GM23338 (cell line): Measurements from ENCODE around the gene ANKFY1. TPM values are rescaled to one million over a fixed set of nuclear protein-coding genes. Genes with fewer than 3 reads are reported as not detected.

Experiments
- CREB1 ChIP-seq: fragments of 250-450 bp; sonication (Bioruptor Pico); IDR thresholded peaks from 2 replicates; pipeline ENCODE4 v1.5.0; 2020; ENCODE audit warnings: low read depth, mild to moderate bottlenecking, moderate library complexity
- CTCF ChIP-seq, 2 experiments: fragments of 200-600 bp in 1 of 2; sonication (generic) in 1 of 2; conservative IDR thresholded peaks; 2 replicates each; pipeline versions ENCODE4 v1.5.1 to v1.6.1; 2016 to 2017; ENCODE audit warnings: antibody characterized with exemption in 2 of 2, low read depth in 2 of 2, mild to moderate bottlenecking in 2 of 2, moderate library complexity in 1 of 2
- ETS1 ChIP-seq: IDR thresholded peaks from 2 replicates; pipeline ENCODE4 v1.6.1; 2016; ENCODE audit warnings: antibody characterized with exemption
- EZH2 ChIP-seq: fragments of 200-600 bp; sonication (generic); IDR thresholded peaks from one replicate; pipeline ENCODE4 v1.8.0; 2017; ENCODE audit warnings: antibody characterized with exemption, mild to moderate bottlenecking, low read depth; ENCODE audit not compliant: unreplicated experiment
- EZH2phosphoT487 ChIP-seq: fragments of 200-600 bp; sonication (generic); IDR thresholded peaks from one replicate; pipeline ENCODE4 v1.8.1; 2018; ENCODE audit warnings: antibody characterized with exemption; ENCODE audit not compliant: unreplicated experiment
- NANOG ChIP-seq: IDR thresholded peaks from 2 replicates; pipeline ENCODE4 v1.6.1; 2016; ENCODE audit warnings: antibody characterized with exemption, borderline replicate concordance
- polyA plus RNA-seq: library from polyadenylated mRNA; unstranded; fragments of >200 nt; fragmentation: Nextera tagmentation; extraction: Ambion mirVana; gene quantifications from 2 replicates; pipeline ENCODE4 v1.2.1, GENCODE V29; 2016
- total RNA-seq: library from RNA; depleted of rRNA; stranded (reverse); fragments of >200 nt; shearing (Covaris generic); gene quantifications from 2 replicates; pipeline ENCODE4 v1.2.3, GENCODE V29; 2014
- TF ChIP-seq, protein P1 (sequence below): fragments of 250-450 bp; sonication (Bioruptor Pico); IDR thresholded peaks from 2 replicates; pipeline ENCODE4 v1.5.0; 2020; ENCODE audit warnings: mild to moderate bottlenecking, moderate library complexity

The ANKFY1 gene
- total and polyA plus RNA-seq, 2 experiments from 2014 or later = 12.9 to 44.4 TPM

DNA sequence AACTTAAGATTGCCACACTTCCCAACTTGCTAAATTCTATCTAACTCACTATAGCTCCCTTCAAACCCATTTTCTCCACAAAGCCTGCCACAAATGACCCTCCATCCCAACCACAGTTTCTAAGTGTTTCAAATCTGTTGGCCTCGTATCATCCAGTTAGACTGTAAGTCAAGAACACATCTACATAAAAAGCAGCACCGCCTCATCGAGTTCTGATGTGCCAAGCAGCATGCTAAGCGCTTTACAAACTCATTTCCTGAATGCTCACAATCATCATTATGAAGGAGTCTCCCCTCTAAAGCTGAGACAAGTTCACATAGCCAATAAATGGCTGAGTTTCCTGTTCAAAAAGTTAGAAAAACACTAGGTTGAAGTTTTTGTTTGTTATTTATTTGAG, 9.2 kb upstream of the ANKFY1 start (continued):
- TF ChIP-seq, protein P1, sequence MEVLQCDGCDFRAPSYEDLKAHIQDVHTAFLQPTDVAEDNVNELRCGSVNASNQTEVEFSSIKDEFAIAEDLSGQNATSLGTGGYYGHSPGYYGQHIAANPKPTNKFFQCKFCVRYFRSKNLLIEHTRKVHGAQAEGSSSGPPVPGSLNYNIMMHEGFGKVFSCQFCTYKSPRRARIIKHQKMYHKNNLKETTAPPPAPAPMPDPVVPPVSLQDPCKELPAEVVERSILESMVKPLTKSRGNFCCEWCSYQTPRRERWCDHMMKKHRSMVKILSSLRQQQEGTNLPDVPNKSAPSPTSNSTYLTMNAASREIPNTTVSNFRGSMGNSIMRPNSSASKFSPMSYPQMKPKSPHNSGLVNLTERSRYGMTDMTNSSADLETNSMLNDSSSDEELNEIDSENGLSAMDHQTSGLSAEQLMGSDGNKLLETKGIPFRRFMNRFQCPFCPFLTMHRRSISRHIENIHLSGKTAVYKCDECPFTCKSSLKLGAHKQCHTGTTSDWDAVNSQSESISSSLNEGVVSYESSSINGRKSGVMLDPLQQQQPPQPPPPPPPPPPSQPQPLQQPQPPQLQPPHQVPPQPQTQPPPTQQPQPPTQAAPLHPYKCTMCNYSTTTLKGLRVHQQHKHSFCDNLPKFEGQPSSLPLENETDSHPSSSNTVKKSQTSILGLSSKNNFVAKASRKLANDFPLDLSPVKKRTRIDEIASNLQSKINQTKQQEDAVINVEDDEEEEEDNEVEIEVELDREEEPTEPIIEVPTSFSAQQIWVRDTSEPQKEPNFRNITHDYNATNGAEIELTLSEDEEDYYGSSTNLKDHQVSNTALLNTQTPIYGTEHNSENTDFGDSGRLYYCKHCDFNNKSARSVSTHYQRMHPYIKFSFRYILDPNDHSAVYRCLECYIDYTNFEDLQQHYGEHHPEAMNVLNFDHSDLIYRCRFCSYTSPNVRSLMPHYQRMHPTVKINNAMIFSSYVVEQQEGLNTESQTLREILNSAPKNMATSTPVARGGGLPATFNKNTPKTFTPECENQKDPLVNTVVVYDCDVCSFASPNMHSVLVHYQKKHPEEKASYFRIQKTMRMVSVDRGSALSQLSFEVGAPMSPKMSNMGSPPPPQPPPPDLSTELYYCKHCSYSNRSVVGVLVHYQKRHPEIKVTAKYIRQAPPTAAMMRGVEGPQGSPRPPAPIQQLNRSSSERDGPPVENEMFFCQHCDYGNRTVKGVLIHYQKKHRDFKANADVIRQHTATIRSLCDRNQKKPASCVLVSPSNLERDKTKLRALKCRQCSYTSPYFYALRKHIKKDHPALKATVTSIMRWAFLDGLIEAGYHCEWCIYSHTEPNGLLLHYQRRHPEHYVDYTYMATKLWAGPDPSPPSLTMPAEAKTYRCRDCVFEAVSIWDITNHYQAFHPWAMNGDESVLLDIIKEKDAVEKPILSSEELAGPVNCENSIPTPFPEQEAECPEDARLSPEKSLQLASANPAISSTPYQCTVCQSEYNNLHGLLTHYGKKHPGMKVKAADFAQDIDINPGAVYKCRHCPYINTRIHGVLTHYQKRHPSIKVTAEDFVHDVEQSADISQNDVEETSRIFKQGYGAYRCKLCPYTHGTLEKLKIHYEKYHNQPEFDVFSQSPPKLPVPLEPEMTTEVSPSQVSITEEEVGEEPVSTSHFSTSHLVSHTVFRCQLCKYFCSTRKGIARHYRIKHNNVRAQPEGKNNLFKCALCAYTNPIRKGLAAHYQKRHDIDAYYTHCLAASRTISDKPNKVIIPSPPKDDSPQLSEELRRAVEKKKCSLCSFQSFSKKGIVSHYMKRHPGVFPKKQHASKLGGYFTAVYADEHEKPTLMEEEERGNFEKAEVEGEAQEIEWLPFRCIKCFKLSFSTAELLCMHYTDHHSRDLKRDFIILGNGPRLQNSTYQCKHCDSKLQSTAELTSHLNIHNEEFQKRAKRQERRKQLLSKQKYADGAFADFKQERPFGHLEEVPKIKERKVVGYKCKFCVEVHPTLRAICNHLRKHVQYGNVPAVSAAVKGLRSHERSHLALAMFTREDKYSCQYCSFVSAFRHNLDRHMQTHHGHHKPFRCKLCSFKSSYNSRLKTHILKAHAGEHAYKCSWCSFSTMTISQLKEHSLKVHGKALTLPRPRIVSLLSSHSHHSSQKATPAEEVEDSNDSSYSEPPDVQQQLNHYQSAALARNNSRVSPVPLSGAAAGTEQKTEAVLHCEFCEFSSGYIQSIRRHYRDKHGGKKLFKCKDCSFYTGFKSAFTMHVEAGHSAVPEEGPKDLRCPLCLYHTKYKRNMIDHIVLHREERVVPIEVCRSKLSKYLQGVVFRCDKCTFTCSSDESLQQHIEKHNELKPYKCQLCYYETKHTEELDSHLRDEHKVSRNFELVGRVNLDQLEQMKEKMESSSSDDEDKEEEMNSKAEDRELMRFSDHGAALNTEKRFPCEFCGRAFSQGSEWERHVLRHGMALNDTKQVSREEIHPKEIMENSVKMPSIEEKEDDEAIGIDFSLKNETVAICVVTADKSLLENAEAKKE = no peak
- no peak for TF ChIP-seq CREB1 (CRISPR knock-in tag)
- no peak for TF ChIP-seq CTCF (conservative IDR thresholded peaks at IDR 0.05; ENCODE audit: low read depth in 2 of 2)
- TF ChIP-seq EZH2 = no peak
- no peak for TF ChIP-seq NANOG
- no peak for TF ChIP-seq ETS1
- no peak for TF ChIP-seq EZH2phosphoT487
